ENCODE results near the gene TLR2.

The TLR2 gene

DNA sequence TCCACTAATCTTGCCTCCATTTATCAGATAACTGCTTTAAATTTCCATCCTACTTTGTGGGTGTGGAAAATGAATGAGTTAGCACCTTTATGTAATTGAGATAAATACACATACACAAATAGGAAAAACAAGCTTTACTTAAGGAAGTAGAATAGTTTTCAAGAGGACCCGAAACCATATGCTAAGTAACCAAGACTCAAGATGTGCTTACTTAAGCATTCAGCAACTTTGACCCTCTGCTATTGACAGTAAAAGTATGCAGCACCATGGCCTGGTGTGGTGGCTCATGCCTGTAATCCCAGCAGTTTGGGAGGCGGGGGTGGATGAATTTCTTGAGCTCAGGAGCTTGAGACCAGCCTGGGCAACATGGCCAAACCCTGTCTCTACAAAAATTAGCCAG is 45.8 kb downstream of the TLR2 start:
- Histone ChIP-seq H3K4me1 (ENCODE audit: insufficient read depth, low read length, severe bottlenecking) (no peaks in the 10 kb centered on the region), H3K79me2 (ENCODE audit: insufficient read depth, low read length) (no peaks in the 10 kb centered on the region), H3K4me3 (ENCODE audit: low read depth, low read length, poor library complexity, severe bottlenecking) (no peak overlapping the region), H3K9me2 (ENCODE audit: low read depth, low read length) (no peaks in the 10 kb centered on the region), H3K4me2 (ENCODE audit: low read length) (no peak overlapping the region), H3K9me3 (ENCODE audit: low read length) (no peaks in the 10 kb centered on the region), H4K20me1 (ENCODE audit: insufficient read depth, low read length) (no peaks in the 10 kb centered on the region), H3K36me3 (ENCODE audit: insufficient read depth, low read length) (no peaks in the 10 kb centered on the region), H2AFZ (ENCODE audit: low read length) (no peak overlapping the region), H3K9ac (ENCODE audit: low read length) (no peak overlapping the region), H3K27ac (ENCODE audit: low read depth, low read length, poor library complexity, severe bottlenecking) (no peak overlapping the region), H3K27me3 (ENCODE audit: insufficient read depth, low read length) (no peaks in the 10 kb centered on the region), H3F3A (ENCODE audit: insufficient read depth, low read length) (no peaks in the 10 kb centered on the region)
- TF ChIP-seq, protein P1, sequence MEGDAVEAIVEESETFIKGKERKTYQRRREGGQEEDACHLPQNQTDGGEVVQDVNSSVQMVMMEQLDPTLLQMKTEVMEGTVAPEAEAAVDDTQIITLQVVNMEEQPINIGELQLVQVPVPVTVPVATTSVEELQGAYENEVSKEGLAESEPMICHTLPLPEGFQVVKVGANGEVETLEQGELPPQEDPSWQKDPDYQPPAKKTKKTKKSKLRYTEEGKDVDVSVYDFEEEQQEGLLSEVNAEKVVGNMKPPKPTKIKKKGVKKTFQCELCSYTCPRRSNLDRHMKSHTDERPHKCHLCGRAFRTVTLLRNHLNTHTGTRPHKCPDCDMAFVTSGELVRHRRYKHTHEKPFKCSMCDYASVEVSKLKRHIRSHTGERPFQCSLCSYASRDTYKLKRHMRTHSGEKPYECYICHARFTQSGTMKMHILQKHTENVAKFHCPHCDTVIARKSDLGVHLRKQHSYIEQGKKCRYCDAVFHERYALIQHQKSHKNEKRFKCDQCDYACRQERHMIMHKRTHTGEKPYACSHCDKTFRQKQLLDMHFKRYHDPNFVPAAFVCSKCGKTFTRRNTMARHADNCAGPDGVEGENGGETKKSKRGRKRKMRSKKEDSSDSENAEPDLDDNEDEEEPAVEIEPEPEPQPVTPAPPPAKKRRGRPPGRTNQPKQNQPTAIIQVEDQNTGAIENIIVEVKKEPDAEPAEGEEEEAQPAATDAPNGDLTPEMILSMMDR (IDR thresholded peaks at IDR 0.05; ENCODE audit: low read length), result no peak
- no peak for TF ChIP-seq EZH2 (IDR thresholded peaks at IDR 0.05; ENCODE audit: borderline replicate concordance, low read length)

DNA sequence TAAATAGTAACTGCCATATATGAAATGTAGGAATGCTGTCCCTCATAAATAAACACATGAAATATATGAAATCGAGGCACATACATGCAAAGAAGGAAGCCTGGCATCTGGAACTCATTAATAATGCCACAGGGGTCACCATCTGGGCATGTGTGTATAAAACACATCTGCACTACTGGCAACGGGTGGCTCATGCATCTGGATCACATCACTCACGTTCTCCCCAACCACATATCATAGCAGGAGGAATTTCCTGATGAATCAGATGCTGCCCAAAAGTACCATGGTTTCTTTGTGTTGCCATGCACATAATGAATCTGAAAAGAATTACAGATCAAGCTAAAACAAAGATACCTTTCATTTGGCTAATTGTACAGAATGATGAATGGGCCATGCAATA is 47.2 kb downstream of the TLR2 start:
- Histone ChIP-seq H3K9me3 (ENCODE audit: low read length) (no peaks in the 10 kb centered on the region), H3K27ac (ENCODE audit: low read depth, low read length, poor library complexity, severe bottlenecking) (no peak overlapping the region), H3F3A (ENCODE audit: insufficient read depth, low read length) (no peaks in the 10 kb centered on the region), H3K4me2 (ENCODE audit: low read length) (no peak overlapping the region), H3K9ac (ENCODE audit: low read length) (no peak overlapping the region), H4K20me1 (ENCODE audit: insufficient read depth, low read length) (no peaks in the 10 kb centered on the region), H3K9me2 (ENCODE audit: low read depth, low read length) (no peaks in the 10 kb centered on the region), H3K27me3 (ENCODE audit: insufficient read depth, low read length) (no peaks in the 10 kb centered on the region), H2AFZ (ENCODE audit: low read length) (no peak overlapping the region), H3K36me3 (ENCODE audit: insufficient read depth, low read length) (no peaks in the 10 kb centered on the region), H3K79me2 (ENCODE audit: insufficient read depth, low read length) (no peaks in the 10 kb centered on the region), H3K4me1 (ENCODE audit: insufficient read depth, low read length, severe bottlenecking) (no peaks in the 10 kb centered on the region), H3K4me3 (ENCODE audit: low read depth, low read length, poor library complexity, severe bottlenecking) (no peak overlapping the region)
- TF ChIP-seq, protein P1 (IDR thresholded peaks at IDR 0.05; ENCODE audit: low read length), result no peak
- no peak for TF ChIP-seq EZH2 (IDR thresholded peaks at IDR 0.05; ENCODE audit: borderline replicate concordance, low read length)

DNA sequence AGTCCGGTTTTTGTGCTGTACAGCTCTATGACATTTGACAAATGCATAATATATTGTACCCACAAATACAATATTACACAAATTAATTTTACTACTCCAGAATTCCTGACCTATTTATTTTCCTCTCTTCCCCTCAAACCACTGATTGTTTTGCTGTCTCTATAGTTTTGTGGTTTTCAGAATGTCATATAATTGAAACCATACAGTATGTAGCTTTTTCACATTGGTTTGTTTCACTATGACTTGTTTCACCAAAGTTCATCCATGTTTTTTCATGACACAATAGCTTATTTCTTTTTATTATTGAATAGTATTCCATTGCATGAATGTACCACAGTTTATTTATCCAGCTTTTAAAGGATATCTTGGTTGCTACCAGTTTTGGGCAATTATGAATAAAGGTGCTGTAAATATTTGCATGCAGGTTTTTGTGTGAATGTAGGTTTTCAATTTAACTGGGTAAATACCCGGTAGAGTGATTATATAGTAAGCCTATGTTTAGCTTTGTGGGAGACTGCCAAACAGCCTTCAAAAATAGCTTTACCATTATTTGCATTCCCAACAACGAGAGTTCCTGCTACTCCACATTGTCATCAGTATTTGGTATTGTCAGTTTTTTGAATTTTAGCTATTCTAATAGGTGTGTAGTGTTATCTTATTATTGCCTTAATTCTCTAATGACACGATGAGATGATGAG is 49.8 kb downstream of the TLR2 start:
- Histone ChIP-seq H3K4me1 (ENCODE audit: insufficient read depth, low read length, severe bottlenecking) (no peaks in the 10 kb centered on the region), H3K36me3 (ENCODE audit: insufficient read depth, low read length) (no peaks in the 10 kb centered on the region), H3K27me3 (ENCODE audit: insufficient read depth, low read length) (no peaks in the 10 kb centered on the region), H3K9me3 (ENCODE audit: low read length) (no peaks in the 10 kb centered on the region), H3K4me3 (ENCODE audit: low read depth, low read length, poor library complexity, severe bottlenecking) (no peak overlapping the region), H4K20me1 (ENCODE audit: insufficient read depth, low read length) (no peaks in the 10 kb centered on the region), H3K4me2 (ENCODE audit: low read length) (no peak overlapping the region), H3K9me2 (ENCODE audit: low read depth, low read length) (no peaks in the 10 kb centered on the region), H3K79me2 (ENCODE audit: insufficient read depth, low read length) (no peaks in the 10 kb centered on the region), H3F3A (ENCODE audit: insufficient read depth, low read length) (no peaks in the 10 kb centered on the region), H2AFZ (ENCODE audit: low read length) (no peak overlapping the region), H3K9ac (ENCODE audit: low read length) (no peak overlapping the region), H3K27ac (ENCODE audit: low read depth, low read length, poor library complexity, severe bottlenecking) (no peak overlapping the region)
- TF ChIP-seq EZH2 (IDR thresholded peaks at IDR 0.05; ENCODE audit: borderline replicate concordance, low read length), result no peak

DNA sequence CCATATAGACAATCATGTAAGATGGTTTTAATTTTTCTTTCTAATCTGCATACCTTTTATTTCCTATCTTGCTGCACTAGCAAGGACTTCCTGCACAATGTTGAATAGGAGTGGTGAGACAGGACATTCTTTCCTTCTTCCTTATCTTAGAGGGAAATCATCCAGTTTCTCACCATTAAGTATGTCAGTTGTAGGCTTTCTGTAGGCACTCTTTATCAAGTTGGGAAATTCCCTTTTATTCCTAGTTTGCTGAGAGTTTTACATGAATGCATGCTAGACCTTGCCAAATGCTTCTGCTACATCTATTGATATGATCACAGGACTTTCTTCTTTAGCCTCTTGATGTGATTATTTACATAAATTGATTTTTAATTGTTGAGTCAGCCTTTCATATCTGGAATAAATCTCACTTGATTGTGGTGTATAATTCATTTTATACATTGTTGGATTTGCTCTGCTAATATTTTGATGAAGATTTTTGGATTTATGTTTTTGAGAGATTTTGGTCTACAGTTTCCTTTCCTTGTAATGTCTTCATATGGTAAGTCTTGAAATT is 51.9 kb downstream of the TLR2 start:
- no peak for TF ChIP-seq EZH2 (IDR thresholded peaks at IDR 0.05; ENCODE audit: borderline replicate concordance, low read length)
- TF ChIP-seq, protein P1 (IDR thresholded peaks at IDR 0.05; ENCODE audit: low read length), result no peak
- Histone ChIP-seq H3K27ac (ENCODE audit: low read depth, low read length, poor library complexity, severe bottlenecking) (no peak overlapping the region), H3K4me2 (ENCODE audit: low read length) (no peak overlapping the region), H3K27me3 (ENCODE audit: insufficient read depth, low read length) (no peaks in the 10 kb centered on the region; the same call in 1 of the 2 replicates), H3K79me2 (ENCODE audit: insufficient read depth, low read length) (no peaks in the 10 kb centered on the region), H3K4me3 (ENCODE audit: low read depth, low read length, poor library complexity, severe bottlenecking) (no peak overlapping the region), H3K36me3 (ENCODE audit: insufficient read depth, low read length) (no peaks in the 10 kb centered on the region), H4K20me1 (ENCODE audit: insufficient read depth, low read length) (no peaks in the 10 kb centered on the region), H3K9me3 (ENCODE audit: low read length) (no peaks in the 10 kb centered on the region), H3F3A (ENCODE audit: insufficient read depth, low read length) (no peaks in the 10 kb centered on the region), H3K9me2 (ENCODE audit: low read depth, low read length) (no peaks in the 10 kb centered on the region), H3K4me1 (ENCODE audit: insufficient read depth, low read length, severe bottlenecking) (no peaks in the 10 kb centered on the region), H2AFZ (ENCODE audit: low read length) (no peak overlapping the region), H3K9ac (ENCODE audit: low read length) (no peak overlapping the region)
